Measurements from ENCODE around the gene PAF1.
A peak's percentile ranks its signal among the peaks of the same experiment; 100 is the strongest.
"Not testable (repeated sequence)": the region's sequence is repeated elsewhere in the genome, so short reads cannot be mapped to it uniquely, and the experiment has no call there.

The PAF1 gene

DNA sequence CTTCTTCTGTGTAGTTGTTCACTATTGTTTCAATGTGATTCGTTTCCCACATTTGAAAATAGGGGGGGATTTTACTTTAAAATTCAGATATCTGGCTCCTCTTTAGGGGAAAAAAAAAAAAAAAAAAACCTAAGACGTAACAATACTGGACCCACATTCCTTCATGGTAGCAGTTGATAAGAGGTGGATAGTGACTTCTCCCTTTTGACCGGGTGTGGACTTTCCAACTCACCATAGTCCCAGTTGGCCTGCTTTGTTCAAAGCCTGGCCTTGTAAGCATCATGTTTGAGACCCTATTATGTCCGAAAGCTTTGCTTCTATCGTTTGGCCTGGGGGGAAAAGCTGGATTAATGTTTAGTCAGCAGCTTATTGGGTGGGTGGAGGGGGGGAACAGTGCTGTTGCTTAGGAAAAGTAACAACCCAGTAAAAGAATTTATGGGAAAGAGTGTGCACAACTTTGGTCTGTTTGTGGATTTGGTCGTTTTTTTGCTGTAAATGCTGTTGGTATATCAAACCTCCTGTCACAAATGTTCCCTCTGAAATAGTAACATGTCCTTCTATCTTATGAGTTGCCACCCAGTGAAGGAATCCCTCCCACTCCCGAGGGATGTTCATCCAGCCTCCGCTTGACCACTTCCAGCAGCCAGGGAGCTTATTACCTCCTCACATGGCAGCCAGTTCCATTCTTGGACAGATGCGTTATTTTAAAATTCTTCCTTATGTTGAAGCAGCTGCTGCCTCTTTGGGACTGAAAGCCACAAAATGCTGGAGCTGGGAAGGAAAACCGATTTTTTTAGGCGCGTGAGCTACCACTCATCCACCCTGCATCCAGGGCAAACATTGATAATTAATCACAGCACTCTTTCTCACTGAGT lies 38.3 kb downstream of the PAF1 start:
- no peak for DNase-seq (ENCODE audit: low spot score)

- no peak for DNase-seq (ENCODE audit: low spot score)
These were observed 39.3 kb downstream of the PAF1 start for GRCh38 chr19:39351537-39352064.

GRCh38 chr19:39350156-39350555 lies 40.8 kb downstream of the PAF1 start:
- DNase-seq (ENCODE audit: low spot score), result no peak

DNA sequence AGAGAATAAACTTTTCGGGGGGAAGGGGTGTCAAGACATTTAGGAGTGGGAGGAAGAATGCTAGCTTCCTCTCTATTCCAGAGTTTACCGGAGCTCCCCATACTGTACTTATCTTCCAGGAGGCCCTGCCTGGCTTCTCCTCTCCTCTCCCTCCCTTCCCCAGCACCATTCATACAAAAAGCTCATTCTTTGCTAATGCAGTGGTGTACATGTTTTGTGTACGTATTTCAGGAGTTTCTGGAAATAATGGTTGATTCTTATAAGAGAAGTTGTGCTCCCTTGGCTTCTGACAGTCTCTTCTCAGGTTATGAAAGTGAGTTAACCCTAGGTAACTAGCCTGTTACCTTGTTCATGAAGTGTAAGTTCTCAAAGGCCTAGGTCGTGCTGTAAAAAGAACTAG lies 41.6 kb downstream of the PAF1 start:
- no peak for DNase-seq (ENCODE audit: low spot score)

- DNase-seq (ENCODE audit: low spot score), result no peak
These were observed 43.4 kb downstream of the PAF1 start for GRCh38 chr19:39347332-39348164.

DNA sequence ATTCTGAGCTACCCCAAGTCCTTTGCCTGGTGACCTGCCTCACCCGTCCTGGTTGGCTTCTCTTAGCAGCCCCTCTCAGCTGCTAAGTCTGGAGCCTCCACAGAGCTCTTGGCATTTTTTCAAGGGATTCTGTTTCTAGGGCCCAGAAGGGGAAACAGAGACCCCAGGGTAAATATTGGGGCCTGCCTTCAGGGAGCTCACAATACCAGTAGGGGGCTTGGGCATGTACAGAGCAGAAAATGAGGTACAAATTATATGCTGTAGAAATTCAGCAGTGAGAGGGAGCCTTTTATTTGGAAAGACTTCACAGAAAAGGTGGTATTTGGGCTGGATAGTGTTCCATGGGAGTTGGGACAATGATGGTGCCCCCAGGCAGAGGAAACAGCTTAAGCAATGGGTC lies 45.0 kb downstream of the PAF1 start:
- DNase-seq (ENCODE audit: low spot score), result no peak

DNA sequence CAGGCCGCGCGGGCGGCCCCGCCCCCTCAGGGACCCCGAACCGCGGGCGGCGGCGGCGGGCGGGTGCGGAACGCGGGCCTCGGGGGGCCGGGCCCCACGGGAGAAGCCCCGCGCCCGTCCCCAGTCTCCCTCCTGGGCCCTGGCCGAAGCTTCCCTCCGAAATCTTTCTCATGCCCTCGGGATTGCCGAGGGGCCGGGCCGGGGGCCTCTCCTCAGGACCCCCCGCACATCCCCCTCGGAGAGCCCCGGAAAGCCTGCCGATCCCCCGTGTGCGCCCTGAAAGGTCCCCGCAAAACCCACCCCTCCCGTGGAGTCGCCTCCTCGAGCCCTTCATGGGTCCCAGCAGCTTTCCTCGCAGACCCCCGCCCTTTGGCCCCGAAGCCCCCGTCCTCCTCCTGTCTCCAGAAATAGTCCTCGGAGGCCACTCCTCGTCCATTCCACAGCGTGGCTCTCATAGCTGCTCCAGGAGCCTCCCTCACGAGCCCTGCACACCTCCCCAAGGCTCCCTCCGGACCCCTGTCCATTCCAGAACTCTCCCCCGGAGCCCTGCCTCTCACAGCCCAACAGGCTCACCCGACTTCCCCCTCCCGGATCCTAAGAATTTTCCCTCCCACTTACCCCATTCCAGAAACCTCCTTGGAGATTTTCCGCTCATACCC lies 48.1 kb downstream of the PAF1 start:
- DNase-seq (ENCODE audit: low spot score), result no peak

GRCh38 chr19:39341719-39342604 lies 48.9 kb downstream of the PAF1 start, which contains the start of gene SAMD4B:
Gene SAMD4B, plus strand, starts transcription at chr19:39342421. Its CDS starts 14,473 bp downstream, at chr19:39356894.
- DNase-seq (ENCODE audit: low spot score), result peak; percentile 99

DNA sequence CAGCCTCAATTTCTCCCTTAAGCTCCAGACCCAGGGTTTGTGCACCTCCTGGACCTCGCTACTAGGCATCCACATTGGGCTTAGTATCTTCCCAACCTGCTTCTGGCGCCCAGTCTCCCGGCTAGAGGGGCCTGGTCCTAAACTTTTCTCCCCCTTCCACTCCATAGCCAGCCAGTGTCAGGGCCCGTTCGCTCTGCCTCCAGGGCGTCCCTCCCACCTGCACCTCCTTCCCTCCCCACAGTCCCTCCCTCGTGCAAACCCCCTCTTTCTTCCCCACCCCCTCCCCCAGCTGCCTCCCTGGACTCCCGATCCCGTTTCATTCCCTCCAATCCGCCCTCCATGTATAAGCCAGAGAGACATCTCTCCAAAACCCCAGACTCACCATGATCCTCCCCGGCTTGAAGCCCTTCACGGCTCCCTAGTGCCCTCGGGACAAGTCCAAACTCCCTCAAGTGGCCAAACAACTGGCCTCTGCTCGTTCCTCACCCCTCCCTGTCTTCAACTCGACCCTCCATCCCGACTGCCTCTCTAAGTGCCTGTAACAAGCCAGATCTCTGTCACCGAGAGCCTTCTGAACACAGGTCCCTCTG lies 49.7 kb downstream of the PAF1 start:
- DNase-seq (ENCODE audit: low spot score), result no peak

- not testable (repeated sequence) for DNase-seq (ENCODE audit: low spot score)
These were observed 50.8 kb downstream of the PAF1 start for GRCh38 chr19:39340156-39340555.

- DNase-seq (ENCODE audit: low spot score), result no peak
These were observed 51.2 kb downstream of the PAF1 start for GRCh38 chr19:39339674-39340073.

DNA sequence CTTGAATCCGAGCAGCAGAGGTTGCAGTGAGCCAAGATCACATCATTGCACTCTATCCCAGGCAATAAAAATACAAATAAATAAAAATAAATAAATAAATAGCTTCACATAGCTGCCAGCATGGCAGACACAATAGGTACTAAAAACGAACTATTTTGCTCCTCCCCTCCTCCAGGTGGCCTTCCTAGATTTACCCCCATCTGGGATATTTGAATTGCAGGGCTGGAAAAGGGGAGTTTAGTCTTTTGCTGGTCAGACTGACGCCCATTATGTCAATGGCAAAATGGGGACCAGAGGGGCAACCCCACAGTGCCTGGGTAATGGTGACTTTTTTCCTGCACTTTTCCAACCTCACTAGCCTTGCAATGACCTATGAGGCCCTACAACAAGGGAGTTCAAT lies 54.4 kb downstream of the PAF1 start:
- no peak for DNase-seq (ENCODE audit: low spot score)

Measured in putamen (tissue), 1 donor.